Lower lobe of right lung (tissue), 2 donors: Measurements from ENCODE around the gene DUSP7. TPM values are rescaled to one million over a fixed set of nuclear protein-coding genes. Genes with fewer than 3 reads are reported as not detected.

Source experiments
- ATAC-seq, 2 donors: fragments of 200-7000 bp; cut with Tn5 transposase; one replicate each; pipeline ENCODE4 v1.9.1; 2020 to 2022; ENCODE audit warnings: mild to moderate bottlenecking in 2 of 2, moderate library complexity in 2 of 2
- DNase-seq: peaks from one replicate; pipeline ENCODE4 v3.0.0-alpha.2; 2020
- H3K27ac ChIP-seq: fragments of 200-600 bp; one replicate; pipeline ENCODE4 v1.8.0; 2022
- H3K27me3 ChIP-seq: fragments of 200-600 bp; one replicate; pipeline ENCODE4 v1.8.0; 2022; ENCODE audit warnings: low read depth
- H3K36me3 ChIP-seq: fragments of 200-600 bp; one replicate; pipeline ENCODE4 v1.8.0; 2022; ENCODE audit warnings: mild to moderate bottlenecking
- H3K4me1 ChIP-seq: fragments of 200-600 bp; one replicate; pipeline ENCODE4 v1.8.0; 2022
- H3K4me3 ChIP-seq: fragments of 200-600 bp; one replicate; pipeline ENCODE4 v1.8.0; 2022; ENCODE audit warnings: mild to moderate bottlenecking
- H3K9me3 ChIP-seq: fragments of 200-600 bp; one replicate; pipeline ENCODE4 v1.8.0; 2022
- intact Hi-C: fragments of 100-400 bp; cut with DNase I; formaldehyde crosslinking; loops from one replicate; pipeline ENCODE4 v1.11.0; 2022
- total RNA-seq: library from RNA; stranded (reverse); fragmentation: NEBNext Ultra II Directional; extraction: Animal tissue kit (Norgen Biotek cat#: 25700); gene quantifications from one replicate; pipeline ENCODE4 v1.2.1, GENCODE V29; 2021
- TF ChIP-seq, protein P1 (sequence below): fragments of 200-600 bp; IDR thresholded peaks from one replicate; pipeline ENCODE4 v1.8.0; 2022; ENCODE audit warnings: antibody characterized with exemption, mild to moderate bottlenecking
- donor health status: DM: no; HTN: yes; CAD: no; lungs with severe emphysema.

Gene DUSP7
- total RNA-seq, 1 donor from 2014 or later: 28.8 TPM

DNA sequence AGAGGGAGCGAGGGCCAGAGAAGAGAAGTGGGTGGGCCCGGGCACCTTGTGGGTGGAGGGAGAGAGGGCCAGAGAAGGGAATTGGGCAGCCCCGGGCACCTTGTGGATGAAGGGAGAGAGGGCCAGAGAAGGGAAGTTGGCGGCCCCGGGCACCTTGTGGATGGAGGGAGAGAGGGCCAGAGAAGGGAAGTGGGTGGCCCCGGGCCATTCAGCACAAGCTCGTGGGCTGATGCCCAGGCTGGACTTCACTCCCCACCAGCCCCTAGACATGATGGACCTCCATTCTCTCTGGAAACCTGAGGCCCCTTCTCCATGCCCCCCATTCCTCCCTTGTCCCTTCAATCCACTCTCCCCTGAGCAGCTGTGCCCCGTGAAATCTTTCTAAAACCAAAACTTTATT lies 15.8 kb downstream of the DUSP7 start:
- DNase-seq (no peak), ATAC-seq (peak in 1 of 2 donors; percentile 1)
- Histone ChIP-seq H3K36me3 (no peaks in the 10 kb centered on the region), H3K27me3 (no peaks in the 10 kb centered on the region), H3K4me1 (peaks cover 35% of the 10 kb centered on the region), H3K9me3 (no peaks in the 10 kb centered on the region), H3K27ac (peak overlapping the region; percentile 80), H3K4me3 (no peak overlapping the region)
- TF ChIP-seq, protein P1, sequence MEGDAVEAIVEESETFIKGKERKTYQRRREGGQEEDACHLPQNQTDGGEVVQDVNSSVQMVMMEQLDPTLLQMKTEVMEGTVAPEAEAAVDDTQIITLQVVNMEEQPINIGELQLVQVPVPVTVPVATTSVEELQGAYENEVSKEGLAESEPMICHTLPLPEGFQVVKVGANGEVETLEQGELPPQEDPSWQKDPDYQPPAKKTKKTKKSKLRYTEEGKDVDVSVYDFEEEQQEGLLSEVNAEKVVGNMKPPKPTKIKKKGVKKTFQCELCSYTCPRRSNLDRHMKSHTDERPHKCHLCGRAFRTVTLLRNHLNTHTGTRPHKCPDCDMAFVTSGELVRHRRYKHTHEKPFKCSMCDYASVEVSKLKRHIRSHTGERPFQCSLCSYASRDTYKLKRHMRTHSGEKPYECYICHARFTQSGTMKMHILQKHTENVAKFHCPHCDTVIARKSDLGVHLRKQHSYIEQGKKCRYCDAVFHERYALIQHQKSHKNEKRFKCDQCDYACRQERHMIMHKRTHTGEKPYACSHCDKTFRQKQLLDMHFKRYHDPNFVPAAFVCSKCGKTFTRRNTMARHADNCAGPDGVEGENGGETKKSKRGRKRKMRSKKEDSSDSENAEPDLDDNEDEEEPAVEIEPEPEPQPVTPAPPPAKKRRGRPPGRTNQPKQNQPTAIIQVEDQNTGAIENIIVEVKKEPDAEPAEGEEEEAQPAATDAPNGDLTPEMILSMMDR: no peak
- intact Hi-C loops: no loop called here

GRCh38 chr3:52039846-52040245 lies 16.5 kb downstream of the DUSP7 start:
- Histone ChIP-seq H3K4me1 (peaks cover 35% of the 10 kb centered on the region), H3K27ac (peak overlapping the region; percentile 80), H3K4me3 (no peak overlapping the region), H3K36me3 (no peaks in the 10 kb centered on the region), H3K27me3 (no peaks in the 10 kb centered on the region), H3K9me3 (no peaks in the 10 kb centered on the region)
- TF ChIP-seq, protein P1: no peak
- ATAC-seq (peak; percentile 87 to 95), DNase-seq (peak; percentile 91)
- intact Hi-C loops: no loop called here

DNA sequence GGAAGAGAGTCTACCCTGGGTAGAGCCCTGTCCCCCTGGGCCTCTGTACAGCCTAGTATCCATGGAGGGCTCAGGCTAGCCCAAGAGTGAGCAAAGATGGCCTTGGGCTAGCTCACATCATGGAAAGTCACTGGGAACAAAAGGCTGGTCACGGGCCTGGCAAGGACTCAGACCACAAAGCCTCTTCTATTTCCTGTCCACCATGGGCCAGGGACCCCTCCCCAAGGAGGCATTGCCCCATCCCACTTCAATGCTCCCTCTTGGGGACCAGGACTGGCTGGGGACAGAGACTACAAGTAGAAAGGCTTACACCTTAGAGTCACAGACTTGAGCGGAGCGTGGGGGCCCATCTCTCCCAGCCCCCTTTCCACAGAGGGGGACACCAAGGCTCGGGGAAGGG lies 16.9 kb downstream of the DUSP7 start:
- intact Hi-C loops: no loop called here
- no peaks in the 10 kb centered on the region for H3K36me3 ChIP-seq
- H3K27ac ChIP-seq: peak overlapping the region; percentile 80
- DNase-seq (no peak), ATAC-seq (no peak)
- H3K4me3 ChIP-seq: no peak overlapping the region
- no peaks in the 10 kb centered on the region for H3K27me3 ChIP-seq
- TF ChIP-seq, protein P1: no peak
- H3K4me1 ChIP-seq: peaks cover 35% of the 10 kb centered on the region
- no peaks in the 10 kb centered on the region for H3K9me3 ChIP-seq

GRCh38 chr3:52038227-52038626 lies 18.1 kb downstream of the DUSP7 start:
- H3K27me3 ChIP-seq: no peaks in the 10 kb centered on the region
- H3K36me3 ChIP-seq: no peaks in the 10 kb centered on the region
- ATAC-seq: no peak
- no peak overlapping the region for H3K4me3 ChIP-seq
- no peaks in the 10 kb centered on the region for H3K9me3 ChIP-seq
- intact Hi-C loops: no loop called here
- TF ChIP-seq, protein P1: no peak
- H3K4me1 ChIP-seq: peaks cover 30% of the 10 kb centered on the region
- H3K27ac ChIP-seq: no peak overlapping the region
- no peak for DNase-seq

- no peaks in the 10 kb centered on the region for H3K9me3 ChIP-seq
- H3K27me3 ChIP-seq: no peaks in the 10 kb centered on the region
- intact Hi-C loops: no loop called here
- no peaks in the 10 kb centered on the region for H3K36me3 ChIP-seq
- H3K4me1 ChIP-seq: peaks cover 30% of the 10 kb centered on the region
- H3K27ac ChIP-seq: no peak overlapping the region
- DNase-seq (no peak), ATAC-seq (no peak)
- no peak overlapping the region for H3K4me3 ChIP-seq
- TF ChIP-seq, protein P1: no peak
Measured at GRCh38 chr3:52037291-52037690, 19.1 kb downstream of the DUSP7 start.

DNA sequence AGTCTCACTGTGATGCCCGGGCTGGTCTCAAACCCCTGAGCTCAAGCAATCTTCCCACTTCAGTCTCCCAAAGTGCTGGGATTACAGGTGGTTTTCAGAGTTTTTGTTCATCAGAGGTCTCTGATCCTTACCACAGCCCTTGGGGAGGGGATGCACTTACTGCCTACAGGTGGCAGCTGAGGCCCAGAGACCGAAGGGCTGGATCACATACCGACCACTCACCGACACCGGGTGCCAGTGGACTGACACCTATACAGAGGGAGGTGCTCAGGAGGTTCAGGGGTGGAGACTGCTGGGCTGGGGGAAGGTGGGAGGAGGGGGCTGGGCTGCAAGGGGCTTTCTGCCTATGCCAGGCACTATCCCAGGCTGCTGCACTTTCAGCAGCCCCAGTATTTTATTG lies 19.5 kb downstream of the DUSP7 start:
- DNase-seq (no peak), ATAC-seq (no peak)
- TF ChIP-seq, protein P1: no peak

More for the DNA sequence above, 19.5 kb downstream of the DUSP7 start:
- intact Hi-C loops: no loop called here
- H3K4me3 ChIP-seq: no peak overlapping the region
- H3K36me3 ChIP-seq: no peaks in the 10 kb centered on the region
- peaks cover 30% of the 10 kb centered on the region for H3K4me1 ChIP-seq
- no peaks in the 10 kb centered on the region for H3K9me3 ChIP-seq
- H3K27ac ChIP-seq: no peak overlapping the region
- no peaks in the 10 kb centered on the region for H3K27me3 ChIP-seq
